Erythroblast (primary cell): ENCODE data around the gene PUS1.

ENCODE experiments used
- GATA1 ChIP-seq: IDR thresholded peaks from 2 replicates; pipeline ENCODE4 v1.6.1; 2011; ENCODE audit warnings: low read depth, mild to moderate bottlenecking, control low read depth, low read length, moderate library complexity
- POLR2A ChIP-seq: IDR thresholded peaks from 2 replicates; pipeline ENCODE4 v1.6.1; 2011; ENCODE audit warnings: mild to moderate bottlenecking, low read length

DNA sequence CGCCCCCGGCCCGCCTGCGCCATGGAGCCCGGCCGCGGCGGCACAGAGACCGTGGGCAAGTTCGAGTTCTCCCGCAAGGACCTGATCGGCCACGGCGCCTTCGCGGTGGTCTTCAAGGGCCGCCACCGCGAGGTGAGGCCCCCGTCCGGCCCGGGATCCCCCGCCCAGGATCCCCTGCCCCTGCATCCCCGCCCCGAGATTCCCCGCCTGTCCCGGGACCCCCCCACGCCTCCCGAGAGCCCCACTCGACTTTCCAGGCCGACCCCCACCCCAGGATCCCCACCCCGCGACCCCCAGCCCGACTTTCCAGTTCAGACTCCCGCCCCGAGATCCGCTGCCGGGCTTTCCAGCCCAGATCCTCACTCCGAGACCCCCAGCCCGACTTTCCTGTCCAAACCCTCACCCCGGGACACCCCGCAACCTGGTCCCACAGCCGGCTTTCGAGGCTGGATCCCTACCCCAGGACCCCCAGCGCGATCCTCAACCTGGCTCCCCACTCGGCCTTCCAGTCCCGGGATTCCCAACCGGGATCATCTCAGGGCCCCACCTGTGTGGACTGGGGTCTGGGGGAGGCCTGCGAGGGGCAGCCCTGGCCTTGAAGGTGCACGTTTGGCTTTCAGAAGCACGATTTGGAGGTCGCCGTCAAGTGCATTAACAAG is 34.0 kb upstream of the PUS1 start:
- TF ChIP-seq POLR2A (no peak), GATA1 (no peak)
